PC-3 (cell line): ENCODE data around the gene JARID2. TPM values are rescaled to one million over a fixed set of nuclear protein-coding genes. Genes with fewer than 3 reads are reported as not detected.

Source experiments
- ATAC-seq: fragments of 200-7000 bp; cut with Tn5 transposase; 2 replicates; pipeline ENCODE4 v1.9.1; 2020; ENCODE audit warnings: mild to moderate bottlenecking, moderate library complexity
- BruUV-seq: library from RNA; stranded (reverse); fragments of 400-500 nt; replicated peaks from 2 replicates; lab custom pipeline; 2021; lab: Mats Ljungman, UMichigan
- CTCF ChIA-PET: fragments of 300-600 bp; sonication (Branson Sonifier 250); formaldehyde crosslinking; loops from one replicate; lab custom pipeline; 2022; ENCODE audit warnings: antibody characterized with exemption; lab: Charles Lee
- POLR2A ChIA-PET: fragments of 300-600 bp; sonication (Branson Sonifier 250); formaldehyde crosslinking; loops from one replicate; lab custom pipeline; 2022; ENCODE audit warnings: antibody characterized with exemption; ENCODE audit not compliant: unreplicated experiment; lab: Charles Lee
- DNase-seq: peaks from one replicate; pipeline ENCODE4 v3.0.0-alpha.2; 2015
- H2AFZ ChIP-seq: fragments of 300-600 bp; sonication (generic); 2 replicates; pipeline ENCODE4 v1.6.0; 2016; ENCODE audit warnings: antibody characterized with exemption, low read length
- H3F3A ChIP-seq: fragments of 300-600 bp; sonication (generic); one replicate; pipeline ENCODE4 v1.6.0; 2017; ENCODE audit warnings: antibody characterized with exemption, low read length, control low read depth, mild to moderate bottlenecking; ENCODE audit not compliant: unreplicated experiment
- H3K27ac ChIP-seq: fragments of 300-600 bp; sonication (generic); 2 replicates; pipeline ENCODE4 v1.5.1; 2016; ENCODE audit warnings: mild to moderate bottlenecking, low read length
- H3K27me3 ChIP-seq: fragments of 300-600 bp; sonication (generic); 2 replicates; pipeline ENCODE4 v1.6.1; 2016; ENCODE audit warnings: low read length, mixed read lengths
- H3K36me3 ChIP-seq: fragments of 300-600 bp; sonication (generic); 2 replicates; pipeline ENCODE4 v1.6.1; 2016; ENCODE audit warnings: low read depth, mixed run types, low read length, mixed read lengths
- H3K4me1 ChIP-seq: fragments of 300-600 bp; sonication (generic); 2 replicates; pipeline ENCODE4 v1.5.1; 2016; ENCODE audit warnings: low read length; ENCODE audit not compliant: insufficient read depth
- H3K4me2 ChIP-seq: fragments of 300-600 bp; sonication (generic); 2 replicates; pipeline ENCODE4 v1.6.0; 2016; ENCODE audit warnings: low read length
- H3K4me3 ChIP-seq: fragments of 300-600 bp; sonication (generic); 2 replicates; pipeline ENCODE4 v1.5.1; 2016; ENCODE audit warnings: mild to moderate bottlenecking, low read length, mixed read lengths
- H3K79me2 ChIP-seq: fragments of 300-600 bp; sonication (generic); 2 replicates; pipeline ENCODE4 v1.6.1; 2017; ENCODE audit warnings: low read length, mixed read lengths
- H3K9ac ChIP-seq: fragments of 300-600 bp; sonication (generic); 2 replicates; pipeline ENCODE4 v1.6.0; 2016; ENCODE audit warnings: mild to moderate bottlenecking, low read length
- H3K9me2 ChIP-seq: fragments of 300-600 bp; sonication (generic); replicated peaks from 2 replicates; pipeline ENCODE4 v1.6.1; 2016; ENCODE audit warnings: mixed run types, low read length, mixed read lengths
- H3K9me3 ChIP-seq: fragments of 300-600 bp; sonication (generic); 2 replicates; pipeline ENCODE4 v1.6.1; 2016; ENCODE audit warnings: low read length, mixed read lengths
- H4K20me1 ChIP-seq: fragments of 300-600 bp; sonication (generic); 2 replicates; pipeline ENCODE4 v1.6.1; 2016; ENCODE audit warnings: low read length, mixed read lengths
- CTCF ChIP-seq: fragments of 300-600 bp; sonication (generic); conservative IDR thresholded peaks from 2 replicates; pipeline ENCODE4 v1.5.1; 2017; ENCODE audit warnings: antibody characterized with exemption, low read depth, mild to moderate bottlenecking, low read length
- EZH2 ChIP-seq: fragments of 300-600 bp; sonication (generic); IDR thresholded peaks from one replicate; pipeline ENCODE4 v1.6.1; 2017; ENCODE audit warnings: antibody characterized with exemption, mild to moderate bottlenecking, low read length; ENCODE audit not compliant: unreplicated experiment
- EZH2phosphoT487 ChIP-seq: fragments of 300-600 bp; sonication (generic); IDR thresholded peaks from 2 replicates; pipeline ENCODE4 v1.6.1; 2018; ENCODE audit warnings: mild to moderate bottlenecking, antibody characterized with exemption, low read length, borderline replicate concordance
- intact Hi-C: fragments of 100-400 bp; cut with micrococcal nuclease; formaldehyde crosslinking; loops from 2 replicates; pipeline ENCODE4 v1.9.0; 2023
- total RNA-seq: library from RNA; depleted of rRNA; stranded (reverse); fragments of >200 nt; gene quantifications from 2 replicates; pipeline ENCODE4 v1.2.3, GENCODE V29; 2014

The JARID2 gene
- total RNA-seq, 1 experiment from 2014 or later, result 11.0 TPM

- Histone ChIP-seq H3K9me3 (no peaks in the 10 kb centered on the region), H3K27ac (no peak overlapping the region), H3K4me1 (peaks cover 9% of the 10 kb centered on the region), H3K4me3 (no peak overlapping the region), H3F3A (no peaks in the 10 kb centered on the region), H3K36me3 (no peaks in the 10 kb centered on the region), H2AFZ (no peak overlapping the region), H4K20me1 (peaks cover 4% of the 10 kb centered on the region; the same call in 1 of the 2 replicates), H3K79me2 (peaks cover 95% of the 10 kb centered on the region), H3K9me2 (no peaks in the 10 kb centered on the region), H3K9ac (no peak overlapping the region), H3K4me2 (no peak overlapping the region), H3K27me3 (no peaks in the 10 kb centered on the region)
- BruUV-seq, result no TSS peak
- ChIA-PET POLR2A (no interaction called here), CTCF (no interaction called here)
- intact Hi-C loops, result no loop called here
- no peak for DNase-seq
- no peak for ATAC-seq
- TF ChIP-seq EZH2, result no peak
- TF ChIP-seq EZH2phosphoT487, result no peak
- TF ChIP-seq CTCF, result no peak
These were observed 90.0 kb downstream of the JARID2 start for GRCh38 chr6:15335916-15336315.

DNA sequence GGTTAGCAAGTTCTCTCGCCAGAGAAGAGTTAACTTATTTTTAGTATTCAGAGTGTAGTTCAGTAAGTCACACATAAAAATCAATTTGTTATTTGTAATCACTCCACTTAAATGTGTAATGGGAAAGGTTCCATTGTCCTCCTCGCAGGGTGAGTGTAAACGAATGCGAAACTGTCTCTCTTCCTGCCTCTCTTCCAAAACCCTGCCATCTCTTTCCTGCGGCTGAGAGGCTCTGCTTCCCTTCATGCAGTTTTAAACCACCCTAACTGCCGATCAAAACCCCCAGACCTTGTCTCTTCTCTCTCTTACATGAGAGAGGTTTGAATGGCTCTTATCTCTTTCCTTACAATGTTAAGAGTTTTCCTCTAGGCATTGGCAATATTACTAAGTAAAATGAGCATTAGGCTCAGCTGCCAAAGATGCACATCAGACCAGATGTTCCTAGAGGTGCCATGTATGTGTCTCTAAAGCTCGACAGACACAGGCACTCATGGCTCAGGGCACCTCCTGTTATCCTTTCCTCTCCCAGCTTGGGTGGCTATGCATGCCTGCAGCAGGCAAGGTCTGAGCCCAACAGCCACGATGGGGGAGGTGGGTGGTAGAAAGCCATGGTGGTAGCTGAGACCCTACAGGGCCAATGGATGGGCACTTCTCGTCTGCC is 91.2 kb downstream of the JARID2 start:
- ChIA-PET CTCF (no interaction called here), POLR2A (no interaction called here)
- no peak overlapping the region for H3K9ac ChIP-seq
- peaks cover 14% of the 10 kb centered on the region for H3K4me1 ChIP-seq
- intact Hi-C loops, result no loop called here
- no peak overlapping the region for H3K27ac ChIP-seq
- H3K36me3 ChIP-seq, result no peaks in the 10 kb centered on the region
- H4K20me1 ChIP-seq, result peaks cover 4% of the 10 kb centered on the region; the same call in 1 of the 2 replicates
- H2AFZ ChIP-seq, result no peak overlapping the region
- no peaks in the 10 kb centered on the region for H3F3A ChIP-seq
- no peak overlapping the region for H3K4me3 ChIP-seq
- H3K4me2 ChIP-seq, result no peak overlapping the region
- H3K9me2 ChIP-seq, result no peaks in the 10 kb centered on the region
- no peaks in the 10 kb centered on the region for H3K27me3 ChIP-seq
- TF ChIP-seq CTCF, result no peak
- TF ChIP-seq EZH2, result no peak
- no peak for TF ChIP-seq EZH2phosphoT487
- no TSS peak for BruUV-seq
- peaks cover 94% of the 10 kb centered on the region for H3K79me2 ChIP-seq
- no peaks in the 10 kb centered on the region for H3K9me3 ChIP-seq
- ATAC-seq, result no peak
- DNase-seq, result no peak

DNA sequence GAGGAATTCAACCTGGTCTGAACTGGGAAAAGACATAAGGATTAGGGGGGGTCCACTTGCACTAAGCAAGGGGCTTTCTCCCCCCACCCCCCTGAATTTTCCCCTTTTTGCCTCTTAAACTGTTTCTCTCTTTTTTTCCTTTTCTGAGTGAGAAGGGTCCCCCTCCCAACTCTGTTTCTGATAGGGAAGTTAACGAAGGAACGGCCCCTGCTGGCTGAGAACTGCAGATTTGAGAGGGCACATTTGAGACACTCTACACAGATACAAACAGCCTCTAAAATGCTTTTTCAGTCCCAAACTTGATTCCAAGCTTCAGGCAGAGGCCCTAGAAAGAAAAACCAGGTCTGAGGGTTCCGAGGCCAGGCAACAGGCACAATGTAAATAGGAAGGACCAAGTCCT is 91.7 kb downstream of the JARID2 start:
- Histone ChIP-seq H3K4me2 (no peak overlapping the region), H3K9ac (no peak overlapping the region), H3K4me1 (peaks cover 16% of the 10 kb centered on the region), H3K4me3 (no peak overlapping the region), H4K20me1 (no peaks in the 10 kb centered on the region; the same call in 1 of the 2 replicates), H3K79me2 (peaks cover 94% of the 10 kb centered on the region), H3K9me3 (no peaks in the 10 kb centered on the region), H3K27me3 (no peaks in the 10 kb centered on the region), H2AFZ (no peak overlapping the region), H3F3A (no peaks in the 10 kb centered on the region), H3K27ac (no peak overlapping the region), H3K36me3 (no peaks in the 10 kb centered on the region), H3K9me2 (no peaks in the 10 kb centered on the region)
- no peak for DNase-seq
- POLR2A ChIA-PET, result no interaction called here
- no TSS peak for BruUV-seq
- no peak for ATAC-seq
- TF ChIP-seq EZH2phosphoT487 (no peak), EZH2 (no peak), CTCF (no peak)
- intact Hi-C loops, result no loop called here
- CTCF ChIA-PET, result no interaction called here
